Activated CD4-positive, CD25-positive, alpha-beta regulatory T cell treated with anti-CD3 and anti-CD28 coated beads, Interleukin-2, amount 50 U/mL, for 72 hours (primary cell): ENCODE data around the gene STK35.

Experiments
- DNase-seq: peaks from one replicate; pipeline ENCODE4 v3.0.0; 2021

Gene STK35

GRCh38 chr20:2108498-2108897 lies 6.9 kb downstream of the STK35 start:
- DNase-seq = no peak

GRCh38 chr20:2108987-2109386 lies 7.4 kb downstream of the STK35 start:
- DNase-seq = no peak

- no peak for DNase-seq
Observed at GRCh38 chr20:2109425-2110210, 8.0 kb downstream of the STK35 start.

- no peak for DNase-seq
Observed at GRCh38 chr20:2112910-2113309, 11.3 kb downstream of the STK35 start.

GRCh38 chr20:2114127-2114959 lies 12.7 kb downstream of the STK35 start:
- DNase-seq = no peak

GRCh38 chr20:2114990-2115681 lies 13.5 kb downstream of the STK35 start:
- no peak for DNase-seq

GRCh38 chr20:2116170-2116940 lies 14.7 kb downstream of the STK35 start:
- no peak for DNase-seq

- no peak for DNase-seq
Observed at GRCh38 chr20:2118783-2119182, 17.2 kb downstream of the STK35 start.

GRCh38 chr20:2122936-2123335 lies 21.3 kb downstream of the STK35 start:
- no peak for DNase-seq

GRCh38 chr20:2123720-2124119 lies 22.1 kb downstream of the STK35 start:
- no peak for DNase-seq

- DNase-seq = no peak
Observed at GRCh38 chr20:2124564-2125213, 23.1 kb downstream of the STK35 start.

- DNase-seq = no peak
Observed at GRCh38 chr20:2125474-2126112, 24.0 kb downstream of the STK35 start.

- no peak for DNase-seq
Observed at GRCh38 chr20:2127238-2127637, 25.6 kb downstream of the STK35 start.

GRCh38 chr20:2128542-2128941 lies 26.9 kb downstream of the STK35 start:
- no peak for DNase-seq

GRCh38 chr20:2130062-2130591 lies 28.5 kb downstream of the STK35 start:
- DNase-seq = no peak

- DNase-seq = no peak
Observed at GRCh38 chr20:2130683-2131082, 29.1 kb downstream of the STK35 start.

- DNase-seq = no peak
Observed at GRCh38 chr20:2131366-2131765, 29.7 kb downstream of the STK35 start.

- no peak for DNase-seq
Observed at GRCh38 chr20:2132461-2132901, 30.9 kb downstream of the STK35 start.

GRCh38 chr20:2133318-2134183 lies 31.9 kb downstream of the STK35 start:
- no peak for DNase-seq

GRCh38 chr20:2135013-2135412 lies 33.4 kb downstream of the STK35 start:
- DNase-seq = no peak
